Measurements from ENCODE around the gene BCAS1.

The BCAS1 gene

DNA sequence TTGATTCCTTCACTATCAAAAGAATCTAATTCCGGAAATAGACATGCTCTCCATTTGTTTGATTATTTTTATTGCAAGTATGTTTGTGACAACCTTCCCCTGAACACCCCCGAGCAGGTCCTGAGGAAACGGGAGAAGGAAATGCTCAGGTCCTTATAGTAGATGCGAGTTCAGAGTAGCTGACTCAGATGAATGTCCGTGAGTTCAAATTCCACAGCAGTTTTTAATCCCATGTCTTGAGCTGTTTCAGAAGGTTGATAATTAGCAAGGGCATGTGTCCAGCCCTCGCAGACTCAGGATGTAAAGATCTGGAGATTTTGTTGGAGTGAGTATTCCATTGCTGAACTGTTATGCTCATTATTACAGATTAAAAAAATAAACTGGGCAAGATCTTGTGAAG lies 169.3 kb downstream of the BCAS1 start:
- H3K4me3 ChIP-seq (ENCODE audit: low read depth, low read length): no peak overlapping the region
- no peak for DNase-seq (ENCODE audit: low read depth)

DNA sequence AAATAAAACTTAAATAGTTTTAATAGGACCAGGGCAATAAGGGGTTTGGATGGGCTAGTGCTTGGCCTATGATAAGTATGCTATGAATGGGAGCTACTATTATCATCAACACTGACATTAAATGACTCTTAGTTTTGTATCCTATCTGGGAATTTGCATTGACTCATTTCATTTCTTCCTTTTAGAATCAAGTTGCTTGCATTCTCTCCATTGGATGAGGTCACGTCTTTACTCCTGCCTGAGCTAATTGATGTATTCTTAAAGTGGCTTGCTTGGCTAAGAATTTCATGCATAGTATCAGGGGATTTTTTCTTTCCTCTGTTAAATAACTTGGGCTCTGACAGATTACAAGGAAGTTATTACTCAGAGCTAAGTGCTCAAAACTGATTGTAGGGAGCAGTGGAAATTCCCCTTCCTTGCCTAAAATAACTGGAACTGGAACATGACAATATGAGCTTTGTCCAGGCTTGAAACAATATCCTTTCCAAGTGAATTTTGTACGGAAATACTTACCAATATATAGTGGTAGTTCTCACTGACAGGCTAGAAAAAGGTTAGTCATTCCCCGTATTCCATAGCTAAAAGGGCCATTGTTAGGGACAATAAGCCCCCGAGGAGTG lies 169.9 kb downstream of the BCAS1 start:
- DNase-seq (ENCODE audit: low read depth): no peak
- no peak overlapping the region for H3K4me3 ChIP-seq (ENCODE audit: low read depth, low read length)
- TF ChIP-seq MYC (IDR thresholded peaks at IDR 0.05; ENCODE audit: low read depth, low read length) (no peak), POLR2A (IDR thresholded peaks at IDR 0.05; ENCODE audit: extremely low read depth, insufficient read length) (no peak)
- TF ChIP-seq, protein P1, sequence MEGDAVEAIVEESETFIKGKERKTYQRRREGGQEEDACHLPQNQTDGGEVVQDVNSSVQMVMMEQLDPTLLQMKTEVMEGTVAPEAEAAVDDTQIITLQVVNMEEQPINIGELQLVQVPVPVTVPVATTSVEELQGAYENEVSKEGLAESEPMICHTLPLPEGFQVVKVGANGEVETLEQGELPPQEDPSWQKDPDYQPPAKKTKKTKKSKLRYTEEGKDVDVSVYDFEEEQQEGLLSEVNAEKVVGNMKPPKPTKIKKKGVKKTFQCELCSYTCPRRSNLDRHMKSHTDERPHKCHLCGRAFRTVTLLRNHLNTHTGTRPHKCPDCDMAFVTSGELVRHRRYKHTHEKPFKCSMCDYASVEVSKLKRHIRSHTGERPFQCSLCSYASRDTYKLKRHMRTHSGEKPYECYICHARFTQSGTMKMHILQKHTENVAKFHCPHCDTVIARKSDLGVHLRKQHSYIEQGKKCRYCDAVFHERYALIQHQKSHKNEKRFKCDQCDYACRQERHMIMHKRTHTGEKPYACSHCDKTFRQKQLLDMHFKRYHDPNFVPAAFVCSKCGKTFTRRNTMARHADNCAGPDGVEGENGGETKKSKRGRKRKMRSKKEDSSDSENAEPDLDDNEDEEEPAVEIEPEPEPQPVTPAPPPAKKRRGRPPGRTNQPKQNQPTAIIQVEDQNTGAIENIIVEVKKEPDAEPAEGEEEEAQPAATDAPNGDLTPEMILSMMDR (IDR thresholded peaks at IDR 0.05; ENCODE audit: low read depth, low read length): no peak
- TF ChIP-seq, protein P2, sequence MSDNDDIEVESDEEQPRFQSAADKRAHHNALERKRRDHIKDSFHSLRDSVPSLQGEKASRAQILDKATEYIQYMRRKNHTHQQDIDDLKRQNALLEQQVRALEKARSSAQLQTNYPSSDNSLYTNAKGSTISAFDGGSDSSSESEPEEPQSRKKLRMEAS (IDR thresholded peaks at IDR 0.05; ENCODE audit: low read depth, low read length): no peak

More for the DNA sequence above, 169.3 kb downstream of the BCAS1 start:
- TF ChIP-seq POLR2A (IDR thresholded peaks at IDR 0.05; ENCODE audit: extremely low read depth, insufficient read length) (no peak), MYC (IDR thresholded peaks at IDR 0.05; ENCODE audit: low read depth, low read length) (no peak)
- TF ChIP-seq, protein P2 (IDR thresholded peaks at IDR 0.05; ENCODE audit: low read depth, low read length): no peak
- TF ChIP-seq, protein P1 (IDR thresholded peaks at IDR 0.05; ENCODE audit: low read depth, low read length): no peak

DNA sequence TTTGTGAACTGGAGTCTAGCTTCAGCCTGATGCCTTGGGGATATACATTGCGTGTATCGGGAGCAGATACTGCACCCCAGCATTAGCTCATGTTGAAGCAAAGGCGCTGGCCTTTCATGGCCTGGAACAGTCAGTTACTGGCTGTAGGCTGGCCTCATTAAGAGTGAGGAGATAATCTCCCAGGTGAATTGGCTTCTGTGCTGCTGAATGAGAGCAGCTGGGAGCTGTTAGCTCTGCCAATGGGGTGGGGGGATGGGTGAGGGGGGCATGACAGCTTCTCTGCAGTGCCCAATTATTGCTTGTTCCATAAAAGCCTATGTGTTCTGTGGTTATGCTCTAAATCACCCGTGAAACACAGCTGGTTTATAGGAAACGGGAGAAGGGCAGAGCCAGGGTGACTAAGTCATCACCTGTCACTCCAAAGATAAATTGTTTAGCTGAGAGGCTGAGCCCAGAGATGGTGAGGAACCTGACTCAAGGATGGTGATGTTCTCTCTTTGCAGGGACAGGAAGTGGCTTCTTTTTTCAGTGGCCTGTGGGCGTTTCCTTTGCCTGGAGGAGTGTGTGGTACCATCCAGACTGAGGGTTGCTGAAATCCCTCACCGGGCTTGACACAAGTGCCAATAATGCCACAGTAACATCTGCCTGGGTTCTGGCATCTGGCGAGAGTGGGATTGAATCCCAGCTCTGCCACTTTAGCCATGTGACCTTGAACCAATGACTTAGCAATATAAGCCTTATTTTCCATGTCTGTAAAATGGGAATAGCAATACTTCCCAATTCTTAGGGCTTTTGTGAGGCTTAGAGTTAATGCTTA lies 170.8 kb downstream of the BCAS1 start:
- TF ChIP-seq, protein P1 (IDR thresholded peaks at IDR 0.05; ENCODE audit: low read depth, low read length): no peak
- no peak; the same call in 1 of the 2 replicates for TF ChIP-seq MYC (IDR thresholded peaks at IDR 0.05; ENCODE audit: low read depth, low read length)
- no peak for TF ChIP-seq POLR2A (IDR thresholded peaks at IDR 0.05; ENCODE audit: extremely low read depth, insufficient read length)
- TF ChIP-seq, protein P2 (IDR thresholded peaks at IDR 0.05; ENCODE audit: low read depth, low read length): no peak
- no peak overlapping the region for H3K4me3 ChIP-seq (ENCODE audit: low read depth, low read length)
- DNase-seq (ENCODE audit: low read depth): peak; percentile 88

DNA sequence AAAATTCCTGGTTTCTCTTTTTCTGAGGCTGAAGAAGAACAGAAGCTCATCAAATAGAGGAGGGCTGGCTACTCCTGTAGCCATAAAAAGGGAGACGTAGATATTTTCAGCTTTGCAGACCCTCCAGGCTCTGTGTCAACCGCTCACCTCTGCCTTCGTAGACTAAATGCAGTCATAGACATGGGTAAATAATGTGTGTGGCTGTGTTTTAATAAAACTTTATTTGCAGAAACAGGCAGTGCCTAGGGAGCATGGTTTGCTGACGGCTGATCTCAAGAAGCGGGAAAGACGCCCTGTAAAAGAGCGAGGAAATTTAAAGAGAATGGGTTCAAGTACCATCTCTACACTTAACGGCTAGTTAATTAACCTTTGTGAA lies 171.8 kb downstream of the BCAS1 start:
- DNase-seq (ENCODE audit: low read depth): no peak
- no peak overlapping the region for H3K4me3 ChIP-seq (ENCODE audit: low read depth, low read length)
- TF ChIP-seq, protein P1 (IDR thresholded peaks at IDR 0.05; ENCODE audit: low read depth, low read length): no peak
- TF ChIP-seq MYC (IDR thresholded peaks at IDR 0.05; ENCODE audit: low read depth, low read length) (no peak), POLR2A (IDR thresholded peaks at IDR 0.05; ENCODE audit: extremely low read depth, insufficient read length) (no peak)
- TF ChIP-seq, protein P2 (IDR thresholded peaks at IDR 0.05; ENCODE audit: low read depth, low read length): no peak

DNA sequence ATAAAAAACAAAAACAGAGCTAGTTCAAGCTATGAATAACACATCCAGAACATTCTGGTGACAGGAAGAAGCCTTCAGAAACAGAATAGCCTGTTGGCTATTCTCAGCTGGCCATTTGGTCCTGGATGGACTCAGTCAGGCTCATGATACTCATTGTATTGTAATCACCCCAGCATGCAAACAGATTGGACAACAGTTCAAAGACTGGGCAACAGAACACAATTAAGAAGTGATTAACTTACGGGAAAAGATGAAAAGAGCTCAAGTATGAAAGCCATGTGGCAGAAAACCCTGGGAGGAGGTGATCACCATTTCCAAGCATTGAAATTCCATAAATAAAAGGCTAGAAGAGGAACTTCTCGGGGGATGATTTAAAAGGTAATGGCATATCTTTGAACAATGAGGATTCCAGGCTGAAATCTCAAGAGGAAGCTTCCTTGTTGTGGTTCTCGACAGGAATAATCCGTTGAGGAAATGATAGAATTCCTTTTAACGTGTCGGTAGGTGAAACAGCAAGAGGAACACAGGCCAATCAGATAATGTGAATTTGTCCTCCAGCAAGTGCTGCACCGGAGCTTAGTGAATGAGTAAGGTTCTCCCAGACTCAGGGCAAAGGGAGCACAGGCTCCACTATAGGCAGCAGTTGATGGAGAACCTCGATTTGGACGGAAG lies 172.4 kb downstream of the BCAS1 start:
- TF ChIP-seq, protein P2 (IDR thresholded peaks at IDR 0.05; ENCODE audit: low read depth, low read length): no peak
- TF ChIP-seq, protein P1 (IDR thresholded peaks at IDR 0.05; ENCODE audit: low read depth, low read length): no peak
- TF ChIP-seq POLR2A (IDR thresholded peaks at IDR 0.05; ENCODE audit: extremely low read depth, insufficient read length) (no peak), MYC (IDR thresholded peaks at IDR 0.05; ENCODE audit: low read depth, low read length) (no peak)
- no peak overlapping the region for H3K4me3 ChIP-seq (ENCODE audit: low read depth, low read length)
- no peak for DNase-seq (ENCODE audit: low read depth)

All from NB4 (cell line).